Measurements from ENCODE around the gene ITSN2.

ITSN2 gene

DNA sequence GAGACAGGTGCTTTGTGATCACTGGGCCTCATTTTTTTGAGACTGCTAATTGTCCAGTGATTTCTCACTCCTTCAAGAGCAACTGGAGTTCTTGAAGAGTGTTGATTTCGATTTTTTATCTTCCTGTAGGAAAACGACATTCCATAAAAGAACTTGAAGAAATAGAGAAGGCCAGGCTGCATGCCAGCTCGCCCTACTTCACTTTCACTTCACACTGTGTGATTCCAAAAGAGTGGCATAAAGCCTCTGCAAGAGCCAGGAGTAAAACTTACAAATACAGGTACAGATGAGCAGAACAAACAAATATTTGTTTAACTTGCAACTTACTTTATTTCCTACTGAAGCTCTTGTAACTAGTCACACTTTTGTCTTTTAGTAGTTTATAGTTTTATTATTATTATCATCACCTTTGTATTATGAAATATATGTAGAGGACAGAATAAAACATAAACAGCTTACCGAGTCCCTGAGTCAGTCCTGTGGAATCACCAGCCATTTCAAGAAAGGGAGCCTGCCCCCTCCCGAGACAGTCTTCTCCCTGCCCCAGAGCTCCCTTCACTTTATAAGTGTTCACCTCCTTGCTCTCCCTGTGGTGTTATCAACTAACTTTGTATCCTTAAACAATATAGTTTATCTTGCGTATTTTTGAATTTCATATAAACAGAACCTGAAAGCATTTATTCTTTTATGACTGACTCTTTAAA, 176.8 kb downstream of the ITSN2 start:
- TF ChIP-seq GATA2 (IDR thresholded peaks at IDR 0.05; ENCODE audit: low read depth, low read length) (no peak), GATA3 (IDR thresholded peaks at IDR 0.05; ENCODE audit: low read depth, low read length) (no peak)

DNA sequence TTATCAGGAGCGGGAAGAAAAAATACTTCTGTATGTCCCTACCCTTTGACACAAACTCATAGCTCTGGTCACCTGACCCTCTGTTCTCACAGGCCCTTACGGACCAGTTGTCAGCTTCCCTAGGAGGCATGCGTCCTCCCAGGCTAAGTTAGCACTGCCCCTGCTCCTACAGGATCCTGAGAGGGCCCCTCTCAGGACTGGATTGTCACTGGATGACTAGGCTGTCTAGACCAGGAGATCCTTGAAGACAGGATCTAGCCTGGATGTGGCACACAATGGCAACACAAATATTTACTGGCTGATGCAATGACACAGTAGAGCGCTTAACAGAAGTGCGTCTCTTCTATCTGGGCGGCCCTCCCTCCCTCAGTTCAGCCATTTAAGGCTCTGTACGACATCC, 177.8 kb downstream of the ITSN2 start:
- TF ChIP-seq GATA3 (IDR thresholded peaks at IDR 0.05; ENCODE audit: low read depth, low read length) (no peak), GATA2 (IDR thresholded peaks at IDR 0.05; ENCODE audit: low read depth, low read length) (no peak)

DNA sequence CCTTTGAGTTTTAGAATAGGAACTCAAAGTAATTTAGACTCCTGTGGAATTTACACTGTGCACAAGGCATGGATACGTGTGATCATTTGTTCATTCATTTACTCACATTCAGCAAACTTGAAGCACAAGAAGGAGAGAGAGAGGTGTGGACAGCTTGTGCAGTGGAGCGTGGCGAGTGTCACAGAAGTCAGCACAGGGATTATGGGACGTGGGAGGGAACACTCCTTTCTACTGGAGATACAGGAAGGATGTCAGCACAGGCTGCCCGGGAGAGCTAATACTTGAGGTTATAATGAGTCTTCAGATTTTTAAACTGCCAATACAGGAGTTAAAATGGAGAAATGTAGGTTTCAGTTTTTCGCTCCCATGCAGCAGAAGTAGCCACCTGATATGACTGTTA, 178.5 kb downstream of the ITSN2 start:
- no peak for TF ChIP-seq GATA2 (IDR thresholded peaks at IDR 0.05; ENCODE audit: low read depth, low read length)
- TF ChIP-seq GATA3 (IDR thresholded peaks at IDR 0.05; ENCODE audit: low read depth, low read length), result no peak

DNA sequence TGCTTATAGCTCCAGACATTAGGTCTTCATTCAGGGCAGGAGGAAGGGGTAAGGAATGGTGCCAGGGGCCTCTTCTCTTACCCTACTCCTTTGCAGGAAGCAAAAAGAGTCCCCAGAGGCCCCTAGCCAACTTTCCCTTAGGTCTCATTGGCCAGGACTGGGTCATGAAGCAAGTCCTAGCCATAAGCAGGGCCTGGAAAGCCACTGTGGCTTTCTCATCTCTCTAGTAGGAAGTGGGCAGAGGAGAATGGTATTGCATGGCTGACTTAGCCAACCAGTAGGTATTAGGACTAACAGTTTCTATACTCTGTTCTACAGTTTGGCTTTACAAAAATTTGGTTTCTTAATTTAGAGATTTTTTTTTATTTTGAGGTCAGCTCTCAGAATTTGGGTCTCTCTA, 180.7 kb downstream of the ITSN2 start:
- TF ChIP-seq GATA2 (IDR thresholded peaks at IDR 0.05; ENCODE audit: low read depth, low read length), result no peak
- TF ChIP-seq GATA3 (IDR thresholded peaks at IDR 0.05; ENCODE audit: low read depth, low read length), result no peak

DNA sequence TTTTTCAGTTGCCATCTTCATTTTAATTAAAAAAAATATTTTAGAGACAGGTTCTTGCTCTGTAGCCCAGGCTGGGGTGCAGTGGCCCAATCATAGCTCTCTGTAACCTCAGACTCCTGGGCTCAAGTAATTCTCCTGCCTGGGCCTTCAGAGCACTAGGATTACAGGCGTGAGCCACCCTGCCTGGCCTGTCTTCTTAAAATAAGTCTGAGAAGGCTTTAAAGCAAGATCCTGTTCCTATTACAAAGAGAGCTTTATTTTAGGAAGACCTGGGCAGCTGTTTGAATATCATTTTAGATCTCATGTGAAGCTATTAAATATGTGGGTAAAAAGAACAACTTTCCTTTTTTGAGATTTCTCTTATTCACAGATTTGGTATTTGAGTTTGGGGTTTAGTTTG, 184.0 kb downstream of the ITSN2 start:
- TF ChIP-seq GATA2 (IDR thresholded peaks at IDR 0.05; ENCODE audit: low read depth, low read length) (no peak), GATA3 (IDR thresholded peaks at IDR 0.05; ENCODE audit: low read depth, low read length) (no peak)

DNA sequence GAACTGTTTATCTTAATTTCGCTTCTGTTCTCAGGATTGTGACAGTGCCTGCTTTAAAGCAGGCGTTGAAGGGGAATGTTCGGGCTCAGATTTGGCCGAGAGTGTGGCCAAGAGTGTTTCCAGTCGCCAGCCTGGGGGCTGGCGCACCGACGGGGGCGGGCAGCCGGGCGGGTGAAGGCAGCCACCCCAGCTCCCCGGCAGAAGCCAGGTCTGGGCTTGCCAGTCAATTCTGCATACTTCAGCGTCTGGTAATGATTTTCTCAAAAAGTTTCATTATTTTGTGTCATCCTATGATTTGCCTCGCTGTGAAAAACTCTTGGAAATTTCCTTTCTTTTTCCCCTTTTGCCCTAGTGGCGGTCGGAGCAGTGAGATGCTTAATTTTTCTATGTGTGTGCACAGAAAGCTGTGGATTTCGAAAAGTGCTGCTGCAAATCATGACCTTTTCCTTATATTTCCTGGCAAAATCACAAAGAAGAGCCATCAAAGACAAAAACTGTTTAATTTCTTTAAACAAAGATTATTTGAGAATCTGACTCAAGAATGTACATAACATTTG, 184.6 kb downstream of the ITSN2 start:
- no peak for TF ChIP-seq GATA2 (IDR thresholded peaks at IDR 0.05; ENCODE audit: low read depth, low read length)
- no peak for TF ChIP-seq GATA3 (IDR thresholded peaks at IDR 0.05; ENCODE audit: low read depth, low read length)

GRCh38 chr2:24174851-24175277, 185.5 kb downstream of the ITSN2 start, which contains the start of gene FAM228A:
Gene FAM228A, plus strand, starts transcription at chr2:24175053. Its CDS starts 428 bp downstream, at chr2:24175481.
- TF ChIP-seq GATA3 (IDR thresholded peaks at IDR 0.05; ENCODE audit: low read depth, low read length) (no peak), GATA2 (IDR thresholded peaks at IDR 0.05; ENCODE audit: low read depth, low read length) (no peak)

- no peak for TF ChIP-seq GATA3 (IDR thresholded peaks at IDR 0.05; ENCODE audit: low read depth, low read length)
- TF ChIP-seq GATA2 (IDR thresholded peaks at IDR 0.05; ENCODE audit: low read depth, low read length), result no peak
Measured at GRCh38 chr2:24169023-24169422, 191.3 kb downstream of the ITSN2 start.

DNA sequence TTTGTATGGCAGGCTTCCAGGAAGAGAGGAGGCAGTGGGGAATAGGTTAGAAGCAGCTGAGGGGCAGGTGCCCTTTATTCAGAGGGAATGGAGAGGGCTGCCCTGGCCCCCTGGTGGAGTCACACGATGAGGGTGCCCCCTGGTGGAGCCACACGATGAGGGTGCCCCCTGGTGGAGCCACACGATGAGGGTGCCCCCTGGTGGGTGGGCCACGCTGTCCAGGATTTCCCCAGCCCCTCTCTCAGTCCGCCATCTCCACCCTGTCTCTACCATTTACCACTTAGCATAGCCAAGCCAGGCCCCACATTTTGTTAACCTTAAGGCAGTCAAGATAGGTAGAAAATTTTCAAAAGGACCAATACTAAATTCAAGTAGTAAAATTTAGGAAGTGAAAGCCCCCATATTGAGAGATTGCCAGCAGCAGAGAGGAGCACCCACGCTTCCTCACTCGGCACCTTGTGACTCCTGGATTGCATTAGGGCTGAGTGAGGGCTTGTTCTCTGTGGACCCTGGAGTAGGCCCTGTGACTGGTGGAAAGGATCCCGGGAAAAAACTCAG, 195.8 kb downstream of the ITSN2 start:
- TF ChIP-seq GATA2 (IDR thresholded peaks at IDR 0.05; ENCODE audit: low read depth, low read length), result no peak
- no peak for TF ChIP-seq GATA3 (IDR thresholded peaks at IDR 0.05; ENCODE audit: low read depth, low read length)

- TF ChIP-seq GATA2 (IDR thresholded peaks at IDR 0.05; ENCODE audit: low read depth, low read length), result no peak
- no peak for TF ChIP-seq GATA3 (IDR thresholded peaks at IDR 0.05; ENCODE audit: low read depth, low read length)
Measured at GRCh38 chr2:24163601-24164000, 196.7 kb downstream of the ITSN2 start.

DNA sequence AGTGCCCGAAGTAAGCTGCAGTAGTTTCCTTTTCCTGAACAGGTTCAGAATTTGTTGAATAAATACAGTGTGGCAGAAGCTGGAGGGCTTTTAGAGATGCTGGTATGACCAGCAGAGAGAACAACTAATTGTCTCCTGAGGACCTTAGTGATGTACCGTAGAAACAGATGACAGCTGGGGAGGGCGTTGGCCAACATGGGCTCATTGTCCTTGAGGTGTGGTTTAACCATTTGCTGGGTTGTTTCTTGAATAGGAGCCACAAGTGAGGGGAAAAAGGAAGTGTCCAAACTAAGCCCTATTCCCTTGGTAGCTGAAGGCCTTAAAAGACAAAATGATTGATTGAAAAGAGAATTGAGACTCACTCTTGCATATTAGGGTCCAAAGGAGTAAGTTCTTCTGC, 197.2 kb downstream of the ITSN2 start:
- TF ChIP-seq GATA3 (IDR thresholded peaks at IDR 0.05; ENCODE audit: low read depth, low read length) (no peak), GATA2 (IDR thresholded peaks at IDR 0.05; ENCODE audit: low read depth, low read length) (no peak)

DNA sequence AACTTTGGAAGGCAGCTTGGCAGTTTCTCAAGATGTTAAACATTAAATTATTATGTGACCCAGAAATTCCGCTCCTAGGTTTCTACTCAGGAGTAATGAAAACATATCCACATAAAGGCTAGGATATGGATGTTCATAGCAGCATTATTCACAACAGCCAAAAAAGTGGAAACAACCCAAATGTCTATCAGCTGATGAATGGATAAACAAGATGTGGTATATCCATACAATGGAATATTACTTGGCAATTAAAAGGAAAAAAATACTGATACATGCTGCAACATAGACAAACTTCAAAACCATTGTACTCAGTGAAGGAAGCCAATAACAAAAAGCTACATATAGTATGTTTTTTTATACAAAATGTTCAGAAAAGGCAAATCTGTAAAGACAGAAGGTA, 197.8 kb downstream of the ITSN2 start:
- no peak for TF ChIP-seq GATA3 (IDR thresholded peaks at IDR 0.05; ENCODE audit: low read depth, low read length)
- TF ChIP-seq GATA2 (IDR thresholded peaks at IDR 0.05; ENCODE audit: low read depth, low read length), result no peak

DNA sequence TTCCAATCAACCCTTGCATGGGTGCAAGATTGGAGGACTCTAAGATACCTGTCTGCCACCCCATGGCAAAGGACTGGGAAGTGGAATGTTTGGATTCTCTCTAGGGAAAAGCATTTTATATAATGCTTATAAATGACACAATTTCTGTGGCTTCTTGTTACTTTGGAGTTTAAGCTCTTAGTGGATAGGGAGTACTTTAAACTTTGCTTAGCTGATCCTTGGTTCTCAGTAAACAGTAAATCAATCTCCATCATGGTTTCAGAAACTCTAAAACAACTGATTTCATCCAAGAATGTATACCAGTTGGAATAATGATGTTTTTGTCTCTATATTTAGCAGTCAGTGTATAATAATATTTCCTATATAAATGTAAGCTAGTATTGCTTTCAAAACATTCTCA, 199.6 kb downstream of the ITSN2 start:
- TF ChIP-seq GATA3 (IDR thresholded peaks at IDR 0.05; ENCODE audit: low read depth, low read length) (no peak), GATA2 (IDR thresholded peaks at IDR 0.05; ENCODE audit: low read depth, low read length) (no peak)

GRCh38 chr2:24159708-24160107, 200.6 kb downstream of the ITSN2 start:
- TF ChIP-seq GATA3 (IDR thresholded peaks at IDR 0.05; ENCODE audit: low read depth, low read length) (no peak), GATA2 (IDR thresholded peaks at IDR 0.05; ENCODE audit: low read depth, low read length) (no peak)

- no peak for TF ChIP-seq GATA2 (IDR thresholded peaks at IDR 0.05; ENCODE audit: low read depth, low read length)
- no peak for TF ChIP-seq GATA3 (IDR thresholded peaks at IDR 0.05; ENCODE audit: low read depth, low read length)
Measured at GRCh38 chr2:24158131-24158530, 202.2 kb downstream of the ITSN2 start.
